HCT116 (cell line): ENCODE data around the gene SOD3. TPM values are rescaled to one million over a fixed set of nuclear protein-coding genes. Genes with fewer than 3 reads are reported as not detected.

ENCODE experiments used
- ATAC-seq: fragments of 200-7000 bp; cut with Tn5 transposase; 2 replicates; pipeline ENCODE4 v1.9.1; 2020; ENCODE audit warnings: mild to moderate bottlenecking, moderate library complexity
- Bru-seq: library from RNA; stranded (reverse); fragments of 400-500 nt; gene quantifications from one replicate; lab custom pipeline; 2021; lab: Mats Ljungman, UMichigan
- BruChase-seq, 2 experiments: library from RNA; stranded (reverse); fragments of 400-500 nt; gene quantifications; one replicate each; lab custom pipeline; 2021; lab: Mats Ljungman, UMichigan
- BruUV-seq: library from RNA; stranded (reverse); fragments of 400-500 nt; replicated peaks from 2 replicates; lab custom pipeline; 2021; lab: Mats Ljungman, UMichigan
- CTCF ChIA-PET: fragments of 300-600 bp; sonication (Branson Sonifier 250); formaldehyde crosslinking; loops from one replicate; lab custom pipeline; 2021; ENCODE audit warnings: antibody characterized with exemption; lab: Charles Lee
- POLR2A ChIA-PET: fragments of 300-600, 350-600 bp; sonication (Branson Sonifier 250); formaldehyde crosslinking; loops from one replicate; lab custom pipeline; 2021; ENCODE audit warnings: antibody characterized with exemption; lab: Charles Lee
- RAD21 ChIA-PET, 2 experiments: fragments of 300-600 bp; sonication (Branson Sonifier 250); formaldehyde crosslinking; loops; one replicate each; lab custom pipeline; 2023; ENCODE audit warnings: low total read pairs in 2 of 2; ENCODE audit not compliant: uncharacterized antibody in 2 of 2, unreplicated experiment in 2 of 2, low non-redundant PET in 1 of 2; lab: Charles Lee
- DNase-seq: peaks from one replicate; pipeline ENCODE4 v3.0.0-alpha.2; 2010; ENCODE audit warnings: low read depth, low spot score
- H2AFZ ChIP-seq: fragments of 200-600 bp; shearing (Covaris generic), sonication (generic); 2 replicates; pipeline ENCODE4 v1.6.1; 2017; ENCODE audit warnings: low read depth, mixed run types, mixed read lengths, antibody characterized with exemption, low read length; ENCODE audit not compliant: poor library complexity, severe bottlenecking
- H3K27ac ChIP-seq: 2 replicates; pipeline ENCODE4 v1.5.1; 2012; ENCODE audit warnings: low read depth, low read length
- H3K27me3 ChIP-seq: fragments of 200-600 bp; sonication (generic); 2 replicates; pipeline ENCODE4 v1.6.1; 2016; ENCODE audit warnings: mixed run types, low read length, mixed read lengths; ENCODE audit not compliant: insufficient read depth
- H3K36me3 ChIP-seq, 2 experiments: fragments of 200-500 bp in 1 of 2; fragments of 200-600 bp in 1 of 2; sonication (Bioruptor generic) in 1 of 2; sonication (generic) in 1 of 2; 2 replicates each; pipeline versions ENCODE4 v1.5.1 to v1.6.1; 2014 to 2016; ENCODE audit warnings: low read length in 2 of 2, inconsistent platforms in 1 of 2, mixed read lengths in 1 of 2, mixed run types in 1 of 2; ENCODE audit not compliant: insufficient read depth in 2 of 2, control insufficient read depth in 1 of 2
- H3K4me1 ChIP-seq, 2 experiments: fragments of 200-600 bp in 1 of 2; sonication (generic) in 1 of 2; 2 replicates each; pipeline versions ENCODE4 v1.5.1 to v1.6.1; 2012 to 2017; ENCODE audit warnings: low read length in 2 of 2, inconsistent platforms in 1 of 2, mild to moderate bottlenecking in 1 of 2, mixed read lengths in 1 of 2, mixed run types in 1 of 2, moderate library complexity in 1 of 2; ENCODE audit not compliant: insufficient read depth in 2 of 2, control insufficient read depth in 1 of 2
- H3K4me2 ChIP-seq: fragments of 200-600 bp; sonication (generic); 2 replicates; pipeline ENCODE4 v1.6.1; 2017; ENCODE audit warnings: mixed run types, low read length, mixed read lengths
- H3K4me3 ChIP-seq, 2 experiments: fragments of 200-600 bp in 1 of 2; sonication (generic) in 1 of 2; replicated peaks in 1 of 2; 2 replicates each; pipeline ENCODE4 v1.5.1; 2011 to 2016; ENCODE audit warnings: low read length in 2 of 2, control low read depth in 1 of 2, low read depth in 1 of 2, mild to moderate bottlenecking in 1 of 2, mixed read lengths in 1 of 2, mixed run types in 1 of 2
- H3K79me2 ChIP-seq: fragments of 200-600 bp; sonication (generic); 2 replicates; pipeline ENCODE4 v1.6.1; 2017; ENCODE audit warnings: mild to moderate bottlenecking, mixed run types, low read length, moderate library complexity, mixed read lengths; ENCODE audit not compliant: insufficient read depth
- H3K9ac ChIP-seq: fragments of 200-600 bp; sonication (generic); 2 replicates; pipeline ENCODE4 v1.6.1; 2016; ENCODE audit warnings: low read length, mixed read lengths
- H3K9me2 ChIP-seq: fragments of 200-600 bp; sonication (generic), shearing (Covaris generic); 2 replicates; pipeline ENCODE4 v1.6.1; 2017; ENCODE audit warnings: mixed run types, mild to moderate bottlenecking, moderate library complexity; ENCODE audit not compliant: insufficient read depth
- H3K9me3 ChIP-seq, 2 experiments: fragments of 200-500 bp in 1 of 2; fragments of 200-600 bp in 1 of 2; sonication (Bioruptor generic) in 1 of 2; sonication (generic) in 1 of 2; 2 replicates each; pipeline ENCODE4 v1.6.1; 2014 to 2017; ENCODE audit warnings: low read length in 2 of 2, mixed read lengths in 2 of 2, inconsistent platforms in 1 of 2, low read depth in 1 of 2, mild to moderate bottlenecking in 1 of 2, mixed run types in 1 of 2, moderate library complexity in 1 of 2; ENCODE audit not compliant: control insufficient read depth in 1 of 2, insufficient read depth in 1 of 2
- H4K20me1 ChIP-seq: fragments of 200-600 bp; sonication (generic), shearing (Covaris generic); 2 replicates; pipeline ENCODE4 v1.6.1; 2017; ENCODE audit warnings: mixed run types, mild to moderate bottlenecking, moderate library complexity; ENCODE audit not compliant: insufficient read depth
- CBX3 ChIP-seq: IDR thresholded peaks from 2 replicates; pipeline ENCODE4 v1.6.1; 2012; ENCODE audit warnings: low read depth
- EGR1 ChIP-seq: IDR thresholded peaks from 2 replicates; pipeline ENCODE4 v1.6.1; 2012; ENCODE audit warnings: low read depth
- FOSL1 ChIP-seq: IDR thresholded peaks from 2 replicates; pipeline ENCODE4 v1.6.1; 2012; ENCODE audit warnings: low read depth
- JUND ChIP-seq: IDR thresholded peaks from 2 replicates; pipeline ENCODE4 v1.6.1; 2012
- POLR2A ChIP-seq: IDR thresholded peaks from 2 replicates; pipeline ENCODE4 v1.7.0; 2011; ENCODE audit warnings: borderline replicate concordance; ENCODE audit not compliant: insufficient read depth, insufficient read length; ENCODE audit errors: extremely low read depth
- SIN3A ChIP-seq: IDR thresholded peaks from 2 replicates; pipeline ENCODE4 v1.6.1; 2012; ENCODE audit warnings: low read depth
- SP1 ChIP-seq: IDR thresholded peaks from 2 replicates; pipeline ENCODE4 v1.6.1; 2012; ENCODE audit warnings: low read depth
- SRF ChIP-seq: IDR thresholded peaks from 2 replicates; pipeline ENCODE4 v1.6.1; 2012; ENCODE audit warnings: low read depth
- TCF7L2 ChIP-seq: IDR thresholded peaks from 2 replicates; pipeline ENCODE4 v1.7.0; 2011; ENCODE audit warnings: borderline replicate concordance, inconsistent platforms; ENCODE audit not compliant: insufficient read depth, insufficient read length; ENCODE audit errors: extremely low read depth
- YY1 ChIP-seq: IDR thresholded peaks from 2 replicates; pipeline ENCODE4 v1.6.1; 2011; ENCODE audit warnings: low read length, low read depth, moderate library complexity, mild to moderate bottlenecking; ENCODE audit not compliant: insufficient replicate concordance; ENCODE audit errors: extremely low read depth
- ZNF274 ChIP-seq: fragments of 200-500 bp; sonication (Bioruptor generic); IDR thresholded peaks from 2 replicates; pipeline ENCODE4 v1.6.1; 2014; ENCODE audit warnings: mild to moderate bottlenecking, low read depth, low read length, inconsistent platforms
- intact Hi-C: fragments of 100-400 bp; cut with micrococcal nuclease; formaldehyde crosslinking; loops from 2 replicates; pipeline ENCODE4 v1.10.0; 2022
- long read RNA-seq: library from polyadenylated mRNA; unstranded; transcript quantifications from one replicate; pipeline ENCODE4 v2.0.0, GENCODE V29; 2021; ENCODE audit not compliant: unreplicated experiment
- polyA plus RNA-seq: library from polyadenylated mRNA; unstranded; fragments of >200 nt; gene quantifications from 2 replicates; pipeline ENCODE4 v1.2.1, GENCODE V29; 2012; ENCODE audit warnings: missing spikeins
- total RNA-seq: library from RNA; stranded (reverse); gene quantifications from one replicate; pipeline ENCODE4 v1.2.1, GENCODE V29; 2021; ENCODE audit not compliant: unreplicated experiment
- TF ChIP-seq, protein P1 (sequence below): IDR thresholded peaks from 2 replicates; pipeline ENCODE4 v1.6.1; 2012
- TF ChIP-seq, protein P2 (sequence below): IDR thresholded peaks from 2 replicates; pipeline ENCODE4 v1.6.1; 2012; ENCODE audit warnings: low read depth

SOD3 gene, protein sequence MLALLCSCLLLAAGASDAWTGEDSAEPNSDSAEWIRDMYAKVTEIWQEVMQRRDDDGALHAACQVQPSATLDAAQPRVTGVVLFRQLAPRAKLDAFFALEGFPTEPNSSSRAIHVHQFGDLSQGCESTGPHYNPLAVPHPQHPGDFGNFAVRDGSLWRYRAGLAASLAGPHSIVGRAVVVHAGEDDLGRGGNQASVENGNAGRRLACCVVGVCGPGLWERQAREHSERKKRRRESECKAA
- total RNA-seq = 0.25 TPM
- polyA plus RNA-seq = 0.04 TPM in 1 of 2 replicates, not detected in the other
- not detected for Bru-seq, nascent RNA
- percentile 15 among the genes with signal in this experiment for BruChase-seq, experiment 1, labeled RNA remaining after a 6-hour chase
- BruChase-seq, experiment 2, labeled RNA remaining after a 2-hour chase = not detected
- long read RNA-seq = 0 reads

DNA sequence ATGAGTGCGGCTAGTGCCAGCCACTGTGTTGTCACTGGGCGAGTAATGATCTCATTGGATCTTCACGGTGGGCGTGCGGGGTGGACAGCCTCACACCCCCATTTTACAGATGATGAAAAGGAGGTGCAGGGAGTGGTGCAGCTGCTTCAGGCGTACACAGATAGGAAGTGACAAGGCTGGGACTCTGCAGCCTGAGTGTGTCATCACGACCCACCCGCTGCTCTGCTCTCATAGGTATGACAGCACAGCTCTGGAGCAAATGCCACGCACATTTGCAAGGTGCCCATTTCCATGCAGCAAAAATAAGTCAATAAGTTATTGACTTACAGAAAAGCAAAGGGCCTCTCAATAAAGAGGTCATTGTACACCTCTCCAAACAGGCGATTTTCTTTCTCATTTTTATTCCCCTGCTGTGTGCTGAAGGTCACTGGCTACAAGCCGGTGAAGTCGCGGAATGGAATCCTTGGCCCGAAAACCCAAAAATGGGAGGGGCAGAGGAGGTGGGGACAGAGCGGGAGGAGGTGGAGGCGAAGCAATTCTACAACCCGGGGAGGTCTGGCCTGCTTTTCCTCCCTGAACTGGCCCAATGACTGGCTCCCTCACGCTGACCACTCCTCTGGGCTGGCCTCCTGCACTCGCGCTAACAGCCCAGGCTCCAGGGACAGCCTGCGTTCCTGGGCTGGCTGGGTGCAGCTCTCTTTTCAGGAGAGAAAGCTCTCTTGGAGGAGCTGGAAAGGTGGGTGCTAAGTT lies at the start of gene SOD3:
Gene SOD3 (plus strand): TSS at position 658 of the 750 bp plus-strand sequence. CDS start 3,949 bp downstream, outside the sequence.
- no peak for ATAC-seq
- H3K79me2 ChIP-seq = no peaks in the 10 kb centered on the region
- no peaks in the 10 kb centered on the region for H3K36me3 ChIP-seq
- no peak for DNase-seq
- no TSS peak for BruUV-seq
- H3K4me2 ChIP-seq = no peak within 1 kb of the TSS
- no peaks in the 10 kb centered on the region for H3K4me1 ChIP-seq
- RAD21 ChIA-PET = no interaction called here
- H4K20me1 ChIP-seq = no peaks in the 10 kb centered on the region
- TF ChIP-seq FOSL1 (no peak), TCF7L2 (no peak)
- TF ChIP-seq, all 23 proteins: peak for 0
- Histone ChIP-seq H2AFZ (no peak within 1 kb of the TSS), H3K9ac (no peak within 1 kb of the TSS), H3K27me3 (peaks cover 15% of the 10 kb centered on the region; the same call in 1 of the 2 replicates), H3K27ac (no peak within 1 kb of the TSS), H3K9me3 (no peaks in the 10 kb centered on the region), H3K9me2 (no peaks in the 10 kb centered on the region), H3K4me3 (no peak within 1 kb of the TSS)
- ChIA-PET POLR2A (no interaction called here), CTCF (interaction anchor here (1.4 kb wide), 1 partner anchor 8 kb away, joined by 3 read pairs; no protein-coding TSS in a partner anchor)
- intact Hi-C loops = loop anchor here (10.0 kb wide), 1 partner anchor 310 kb away; no protein-coding TSS in a partner anchor

DNA sequence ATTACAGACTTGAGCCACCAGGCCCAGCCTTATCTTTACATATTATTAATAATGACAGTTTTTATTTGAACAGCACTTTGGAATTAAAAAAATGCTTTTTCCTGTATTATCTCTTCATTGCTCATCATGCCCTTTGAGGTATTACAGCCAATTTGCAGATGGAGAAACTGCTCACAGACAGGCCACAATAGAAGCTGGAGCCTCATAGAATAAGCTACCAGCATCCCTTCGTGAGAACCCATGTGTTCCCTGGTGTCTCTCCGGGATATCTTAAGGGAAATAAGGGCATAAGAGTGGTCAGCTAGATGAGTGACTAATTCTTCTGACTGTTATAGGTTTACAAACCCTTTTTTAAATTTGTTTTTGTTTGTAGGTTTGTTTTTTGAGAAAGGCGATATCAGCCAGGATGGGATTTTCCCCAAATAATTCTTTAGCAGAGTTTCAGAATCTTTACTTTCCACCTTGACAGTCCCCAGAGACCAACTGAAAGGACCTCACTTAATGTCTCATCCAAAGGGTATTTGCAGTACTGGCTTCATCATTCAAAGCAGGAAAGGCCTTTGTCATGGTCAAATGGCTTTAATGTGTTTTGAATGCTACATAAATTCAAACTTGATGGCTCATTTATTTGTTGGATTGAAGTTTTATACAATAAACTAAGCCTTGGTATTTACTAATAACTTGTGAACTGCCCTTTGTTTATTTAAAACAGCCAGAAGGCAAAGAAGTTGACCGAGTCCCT lies 48.0 kb upstream of the SOD3 start:
- Histone ChIP-seq H3K9me2 (no peaks in the 10 kb centered on the region), H3K27ac (no peak overlapping the region), H3K79me2 (no peaks in the 10 kb centered on the region), H3K9me3 (no peaks in the 10 kb centered on the region), H2AFZ (no peak overlapping the region), H4K20me1 (no peaks in the 10 kb centered on the region), H3K36me3 (no peaks in the 10 kb centered on the region), H3K27me3 (no peaks in the 10 kb centered on the region), H3K4me1 (no peaks in the 10 kb centered on the region), H3K4me3 (no peak overlapping the region), H3K4me2 (no peak overlapping the region), H3K9ac (no peak overlapping the region)
- RAD21 ChIA-PET = no interaction called here
- intact Hi-C loops = no loop called here
- POLR2A ChIA-PET = no interaction called here
- DNase-seq (no peak), ATAC-seq (no peak)
- CTCF ChIA-PET = no interaction called here
- BruUV-seq = no TSS peak
- TF ChIP-seq EGR1 = no peak
- TF ChIP-seq, protein P1, sequence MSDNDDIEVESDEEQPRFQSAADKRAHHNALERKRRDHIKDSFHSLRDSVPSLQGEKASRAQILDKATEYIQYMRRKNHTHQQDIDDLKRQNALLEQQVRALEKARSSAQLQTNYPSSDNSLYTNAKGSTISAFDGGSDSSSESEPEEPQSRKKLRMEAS = no peak
- no peak for TF ChIP-seq SRF
- no peak for TF ChIP-seq YY1
- TF ChIP-seq POLR2A = no peak
- no peak for TF ChIP-seq SP1
- no peak for TF ChIP-seq FOSL1
- TF ChIP-seq ZNF274 = no peak
- no peak for TF ChIP-seq JUND
- TF ChIP-seq CBX3 = no peak
- TF ChIP-seq, protein P2, sequence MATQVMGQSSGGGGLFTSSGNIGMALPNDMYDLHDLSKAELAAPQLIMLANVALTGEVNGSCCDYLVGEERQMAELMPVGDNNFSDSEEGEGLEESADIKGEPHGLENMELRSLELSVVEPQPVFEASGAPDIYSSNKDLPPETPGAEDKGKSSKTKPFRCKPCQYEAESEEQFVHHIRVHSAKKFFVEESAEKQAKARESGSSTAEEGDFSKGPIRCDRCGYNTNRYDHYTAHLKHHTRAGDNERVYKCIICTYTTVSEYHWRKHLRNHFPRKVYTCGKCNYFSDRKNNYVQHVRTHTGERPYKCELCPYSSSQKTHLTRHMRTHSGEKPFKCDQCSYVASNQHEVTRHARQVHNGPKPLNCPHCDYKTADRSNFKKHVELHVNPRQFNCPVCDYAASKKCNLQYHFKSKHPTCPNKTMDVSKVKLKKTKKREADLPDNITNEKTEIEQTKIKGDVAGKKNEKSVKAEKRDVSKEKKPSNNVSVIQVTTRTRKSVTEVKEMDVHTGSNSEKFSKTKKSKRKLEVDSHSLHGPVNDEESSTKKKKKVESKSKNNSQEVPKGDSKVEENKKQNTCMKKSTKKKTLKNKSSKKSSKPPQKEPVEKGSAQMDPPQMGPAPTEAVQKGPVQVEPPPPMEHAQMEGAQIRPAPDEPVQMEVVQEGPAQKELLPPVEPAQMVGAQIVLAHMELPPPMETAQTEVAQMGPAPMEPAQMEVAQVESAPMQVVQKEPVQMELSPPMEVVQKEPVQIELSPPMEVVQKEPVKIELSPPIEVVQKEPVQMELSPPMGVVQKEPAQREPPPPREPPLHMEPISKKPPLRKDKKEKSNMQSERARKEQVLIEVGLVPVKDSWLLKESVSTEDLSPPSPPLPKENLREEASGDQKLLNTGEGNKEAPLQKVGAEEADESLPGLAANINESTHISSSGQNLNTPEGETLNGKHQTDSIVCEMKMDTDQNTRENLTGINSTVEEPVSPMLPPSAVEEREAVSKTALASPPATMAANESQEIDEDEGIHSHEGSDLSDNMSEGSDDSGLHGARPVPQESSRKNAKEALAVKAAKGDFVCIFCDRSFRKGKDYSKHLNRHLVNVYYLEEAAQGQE = no peak
- TF ChIP-seq SIN3A = no peak
